T-helper 2 cell treated with Interferon-gamma antibody and Interleukin-4, amounts not matched to agents 100 ng/mL and 5 ng/mL, for 36 hours (primary cell): ENCODE results near the gene KIAA1217. TPM values are rescaled to one million over a fixed set of nuclear protein-coding genes. Genes with fewer than 3 reads are reported as not detected.

Experiments
- intact Hi-C: fragments of 100-400 bp; cut with micrococcal nuclease; formaldehyde crosslinking; loops from one replicate; pipeline ENCODE4 v1.15.1; 2023
- total RNA-seq: library from RNA; stranded (reverse); gene quantifications from 2 replicates; pipeline ENCODE4 v1.2.3, GENCODE V29; 2022

Gene KIAA1217
- total RNA-seq, 1 donor from 2014 or later, result 0.36 TPM

DNA sequence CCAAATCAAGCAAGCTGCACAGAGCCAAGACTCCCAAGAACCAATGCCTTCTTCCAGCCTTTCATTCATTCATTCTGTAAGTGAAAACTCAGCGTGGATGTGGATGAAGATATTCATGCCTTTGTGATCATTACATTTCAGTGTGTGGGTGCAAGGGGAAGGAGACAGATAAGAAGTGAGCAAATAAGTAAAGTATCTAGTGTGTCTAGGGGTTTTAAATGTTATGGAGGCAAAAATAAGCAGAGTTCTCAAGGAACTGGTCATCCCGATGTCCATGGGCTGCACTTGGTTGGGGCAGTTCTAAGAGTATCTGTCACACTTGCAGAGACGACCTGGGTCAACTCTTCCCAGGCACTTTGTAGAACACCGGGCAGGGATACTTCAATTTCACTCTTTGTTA, 149.1 kb downstream of the KIAA1217 start:
- intact Hi-C loops, result no loop called here

DNA sequence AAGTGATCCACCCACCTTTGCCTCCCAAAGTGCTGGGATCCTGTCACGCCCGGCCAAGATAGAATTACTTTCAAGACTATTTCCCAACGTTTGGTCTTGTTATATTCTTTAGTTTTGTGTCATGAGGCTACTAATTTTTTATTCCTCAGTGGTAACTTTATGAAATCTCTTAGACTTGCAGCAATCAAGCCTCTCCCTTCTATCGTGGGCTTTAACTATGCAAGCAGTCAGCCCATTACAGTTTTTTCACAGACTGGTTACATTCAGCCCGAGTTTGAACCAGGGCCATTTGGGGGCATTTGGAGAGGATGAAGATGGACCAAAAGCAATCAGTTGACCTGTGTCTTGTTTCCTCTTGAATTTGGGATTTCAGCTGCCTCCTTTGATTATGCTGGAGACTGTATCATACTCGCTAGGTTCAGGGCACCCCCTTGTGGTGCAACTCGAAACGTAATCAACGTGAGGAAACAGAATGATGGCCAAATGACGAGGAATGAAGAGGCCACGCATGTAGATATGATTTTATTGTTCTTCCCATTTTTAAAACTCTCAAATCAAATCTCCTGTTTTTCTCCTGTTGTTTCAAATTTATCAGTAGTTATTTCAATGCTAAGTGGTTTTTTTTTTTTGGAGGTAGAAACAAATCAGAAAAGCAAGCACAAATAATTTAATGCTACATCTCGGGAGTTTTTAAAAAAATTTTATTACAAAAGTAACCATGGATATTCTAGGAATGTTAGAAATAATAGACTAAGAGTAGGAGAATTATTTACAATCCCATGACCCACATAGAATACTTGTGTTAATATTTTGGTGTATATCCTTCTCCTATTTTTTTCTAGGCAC, 151.6 kb downstream of the KIAA1217 start:
- intact Hi-C loops, result no loop called here

DNA sequence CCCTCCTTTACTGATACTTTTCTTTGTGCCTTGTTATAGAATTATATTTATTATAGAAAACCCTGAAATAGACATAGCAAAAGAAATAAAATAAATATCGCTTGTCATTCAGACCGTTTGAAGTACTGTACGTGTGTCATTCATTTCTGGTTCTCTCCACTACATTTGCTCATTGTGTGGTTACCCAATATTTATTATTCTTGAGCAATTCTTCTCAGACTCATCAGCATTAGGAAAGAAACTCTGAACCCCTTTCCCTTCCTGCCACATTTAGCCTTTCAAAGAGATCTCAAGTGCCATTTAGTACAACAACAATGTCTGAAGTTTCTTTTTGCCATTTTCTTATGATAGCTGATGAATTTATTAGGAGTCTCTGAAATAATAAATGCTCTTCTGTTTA, 154.1 kb downstream of the KIAA1217 start:
- intact Hi-C loops, result no loop called here

DNA sequence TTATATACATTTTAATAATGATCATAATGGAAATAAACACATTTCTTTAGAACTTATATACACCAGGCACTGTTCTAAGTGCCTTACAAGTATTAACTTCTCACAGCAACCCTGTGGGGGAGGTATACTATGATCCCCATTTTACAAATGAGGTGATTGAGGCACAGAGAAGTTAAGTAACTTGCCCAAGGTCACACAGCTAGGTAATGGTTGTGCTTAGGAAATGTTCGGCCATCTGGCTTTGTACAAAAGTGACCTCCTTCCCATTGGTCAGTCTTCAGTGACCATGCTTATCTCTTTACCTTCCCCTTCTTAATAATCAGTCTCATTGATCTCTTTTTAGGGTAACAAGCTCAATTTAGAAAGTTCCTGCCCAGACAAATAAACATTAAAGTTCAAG, 158.8 kb downstream of the KIAA1217 start:
- intact Hi-C loops, result no loop called here

DNA sequence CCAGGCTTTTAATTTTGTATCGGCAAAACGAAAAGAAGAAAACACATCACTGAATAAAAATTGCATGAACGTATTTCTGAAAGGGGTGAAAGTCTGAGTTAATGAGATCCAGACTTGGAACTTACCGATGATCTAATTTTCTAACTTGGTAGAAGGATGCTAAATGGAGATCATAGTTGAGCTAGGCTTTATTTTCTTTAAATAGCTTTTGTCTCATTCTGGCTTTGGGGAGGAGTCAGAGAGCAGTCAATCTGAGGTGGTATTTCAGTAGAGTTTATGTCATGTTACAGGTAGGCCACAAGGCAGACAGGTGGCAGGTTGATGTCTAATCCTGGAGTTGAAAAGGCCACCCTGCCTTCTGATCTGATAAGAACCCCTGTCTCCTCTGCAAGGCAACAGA, 161.9 kb downstream of the KIAA1217 start:
- intact Hi-C loops, result no loop called here

DNA sequence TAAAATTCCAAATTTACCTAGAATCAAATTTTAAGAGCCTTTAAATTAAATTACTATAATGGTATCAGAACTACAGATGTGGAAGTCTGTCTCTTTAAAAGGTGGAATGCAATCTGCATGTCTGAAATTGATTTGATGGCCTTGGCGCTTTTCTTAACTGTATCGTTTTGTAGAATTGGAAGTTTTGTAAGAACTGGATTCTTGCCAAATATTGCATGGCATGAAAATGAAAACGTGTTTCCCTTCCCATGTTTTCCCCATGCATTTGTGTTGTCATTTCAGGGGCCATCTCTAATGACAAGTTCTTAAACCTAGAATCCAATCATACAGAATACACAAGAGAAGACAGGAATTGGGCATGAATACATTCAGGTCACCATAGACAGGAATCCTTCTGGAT, 162.5 kb downstream of the KIAA1217 start:
- intact Hi-C loops, result no loop called here

DNA sequence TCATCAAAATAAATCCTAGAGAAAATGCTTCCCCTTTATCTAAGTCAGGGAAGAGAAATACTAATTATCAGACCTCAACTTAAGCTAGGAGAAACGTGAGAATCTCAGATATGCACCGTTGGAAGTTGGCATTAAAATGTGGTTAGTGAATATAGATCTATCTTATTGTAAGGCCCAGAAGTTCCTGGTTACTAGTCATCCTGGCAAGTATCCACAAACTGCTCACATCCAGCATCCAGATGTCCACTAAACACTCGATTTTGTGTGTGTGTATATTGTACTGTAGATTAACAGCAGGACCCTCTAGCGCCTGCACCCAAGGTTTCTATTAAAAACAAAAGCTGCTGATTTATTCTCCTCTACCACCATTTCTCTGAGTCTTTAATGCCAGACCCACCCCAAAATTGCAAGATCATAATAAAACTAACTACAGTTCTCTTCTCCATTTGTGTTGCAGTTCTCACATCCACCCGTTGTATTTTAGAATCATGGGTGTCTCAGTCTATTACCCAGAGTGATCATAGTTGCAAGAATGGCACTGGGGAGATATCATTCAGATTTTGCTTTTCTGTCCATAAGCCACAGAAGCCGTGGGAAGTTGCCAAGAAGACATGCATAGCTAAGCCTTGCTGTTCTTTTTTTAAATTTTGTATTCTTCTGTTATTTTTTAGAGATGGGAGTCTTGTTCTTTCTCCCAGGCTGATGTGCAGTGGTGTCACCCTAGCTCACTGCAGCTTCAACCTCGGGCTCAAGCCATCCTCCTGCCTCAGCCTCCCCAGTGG, 165.4 kb downstream of the KIAA1217 start:
- intact Hi-C loops, result no loop called here

DNA sequence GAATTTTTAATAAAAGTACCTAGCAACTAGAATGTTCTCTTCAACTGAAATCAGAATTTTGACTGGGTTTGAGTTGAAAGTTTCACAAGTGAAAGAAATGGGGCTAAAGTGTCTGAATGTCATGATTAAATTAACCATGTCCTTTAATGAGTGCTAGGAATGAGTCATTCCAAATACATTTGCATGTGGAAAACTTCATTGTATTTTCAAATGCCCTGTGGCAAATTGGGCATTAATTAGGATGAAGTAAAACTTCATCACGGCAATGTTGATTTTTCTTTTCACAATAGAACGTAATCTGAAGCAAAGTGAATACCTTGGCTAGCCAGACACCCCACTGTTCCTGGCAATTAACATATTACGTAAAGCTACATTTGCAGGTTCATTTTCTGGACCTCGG, 166.6 kb downstream of the KIAA1217 start:
- intact Hi-C loops, result no loop called here

DNA sequence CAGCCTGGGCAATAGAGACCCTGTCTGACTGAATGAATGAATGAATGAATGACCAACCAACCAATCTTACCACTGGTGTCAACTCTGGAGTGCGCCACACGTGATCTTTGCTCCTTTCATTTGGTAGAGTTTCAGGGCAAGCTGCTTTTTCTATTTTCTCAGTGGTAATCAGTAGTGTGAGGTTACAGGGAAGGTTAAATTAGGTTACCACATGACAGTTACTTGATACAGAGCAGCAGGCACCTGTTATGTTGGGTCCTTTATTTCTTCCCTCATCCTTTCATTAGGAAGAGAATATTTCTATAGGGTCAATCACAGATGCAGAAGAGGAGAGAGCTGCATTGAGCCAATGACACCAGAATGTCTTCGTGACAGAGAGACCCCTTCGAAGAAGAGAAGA, 167.8 kb downstream of the KIAA1217 start:
- intact Hi-C loops, result no loop called here

DNA sequence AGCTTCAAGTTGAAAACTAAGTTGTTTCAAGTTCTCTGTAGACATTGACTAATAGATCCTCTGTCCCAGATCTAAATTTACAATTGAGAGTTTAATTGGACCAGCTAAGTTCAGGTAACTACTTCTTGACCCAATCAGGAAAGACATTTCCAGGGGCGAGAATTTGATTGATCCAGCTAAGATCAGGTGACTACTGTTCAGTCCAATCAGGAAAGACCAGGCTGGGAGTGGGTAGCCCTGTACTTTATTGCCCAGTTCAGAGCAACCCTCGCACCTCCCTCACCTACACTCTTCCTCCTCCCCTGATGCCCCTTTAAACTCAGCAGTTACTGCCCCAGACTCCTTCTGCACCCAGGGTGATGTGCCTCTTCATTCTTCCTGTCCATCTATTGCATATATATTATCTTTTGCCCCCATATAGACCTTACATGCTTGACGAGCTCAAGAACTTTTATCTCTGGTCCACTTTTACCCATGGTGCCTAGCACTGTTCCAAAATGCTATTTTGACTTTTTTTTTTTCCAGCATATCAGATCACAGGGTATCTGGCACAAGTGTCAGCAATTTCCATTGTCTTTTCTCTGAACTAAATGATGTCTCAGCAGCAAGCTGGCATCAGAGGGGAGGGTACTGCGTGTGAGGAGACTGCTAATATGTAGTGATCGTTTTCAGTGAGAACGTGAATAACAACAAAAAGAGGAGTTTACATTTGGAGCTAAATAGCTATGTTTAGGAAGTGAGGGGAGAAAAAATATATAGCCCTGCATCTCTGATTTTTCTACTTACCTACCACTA, 169.4 kb downstream of the KIAA1217 start:
- intact Hi-C loops, result no loop called here

DNA sequence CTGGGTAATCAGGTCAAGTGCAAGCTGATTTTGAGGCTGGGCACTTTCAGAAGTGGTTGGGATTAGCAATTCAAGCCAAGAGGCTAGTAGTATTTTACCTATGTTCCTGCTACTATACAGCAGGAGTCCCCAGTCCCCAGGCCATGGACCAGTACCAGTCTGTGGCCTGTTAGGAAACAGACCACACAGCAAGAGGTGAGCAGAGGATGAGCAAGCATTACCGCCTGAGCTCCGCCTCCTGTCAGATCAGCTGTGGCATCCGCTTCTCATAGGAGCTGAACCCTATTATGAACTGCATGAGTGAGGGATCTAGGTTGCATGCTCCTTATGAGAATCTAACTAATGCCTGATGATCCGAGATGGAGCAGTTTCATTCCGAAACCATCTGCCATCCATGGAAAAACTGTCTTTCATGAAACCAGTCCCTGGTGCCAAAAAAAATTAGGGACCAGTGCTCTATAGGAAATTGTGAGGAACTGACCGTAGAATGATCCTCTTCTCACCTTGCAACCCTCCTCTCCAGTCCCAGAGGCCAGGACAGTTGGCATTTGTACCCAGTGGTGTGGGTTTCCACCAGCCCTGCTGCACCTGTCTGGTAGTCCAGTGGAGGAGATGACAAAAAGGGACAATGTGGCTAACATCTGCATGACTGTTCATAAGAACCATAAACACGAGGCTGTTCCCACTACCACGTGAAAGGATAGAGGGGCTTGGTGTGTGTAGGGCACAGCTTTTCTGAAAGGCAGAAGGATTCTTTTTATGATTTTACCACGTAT, 172.5 kb downstream of the KIAA1217 start:
- intact Hi-C loops, result no loop called here

DNA sequence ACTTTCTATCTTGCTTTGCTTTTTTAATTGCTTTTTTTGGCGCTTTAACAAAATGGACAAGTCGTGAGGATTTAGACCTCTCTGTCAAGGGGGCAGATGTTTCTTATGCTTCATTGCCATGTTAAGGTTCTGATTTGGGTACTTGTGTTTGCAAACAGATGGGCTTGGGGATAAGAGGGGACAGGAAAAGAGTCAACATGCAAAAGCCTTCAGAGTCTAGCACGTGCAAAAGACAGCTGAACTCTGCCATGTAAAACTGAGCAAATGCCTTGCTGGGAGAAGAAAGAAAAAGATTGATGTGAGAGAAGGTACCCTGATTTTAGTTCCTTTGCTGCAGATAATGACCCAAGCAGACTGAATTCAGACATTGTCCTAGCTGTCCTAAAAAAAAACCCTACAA, 173.1 kb downstream of the KIAA1217 start:
- intact Hi-C loops, result no loop called here

DNA sequence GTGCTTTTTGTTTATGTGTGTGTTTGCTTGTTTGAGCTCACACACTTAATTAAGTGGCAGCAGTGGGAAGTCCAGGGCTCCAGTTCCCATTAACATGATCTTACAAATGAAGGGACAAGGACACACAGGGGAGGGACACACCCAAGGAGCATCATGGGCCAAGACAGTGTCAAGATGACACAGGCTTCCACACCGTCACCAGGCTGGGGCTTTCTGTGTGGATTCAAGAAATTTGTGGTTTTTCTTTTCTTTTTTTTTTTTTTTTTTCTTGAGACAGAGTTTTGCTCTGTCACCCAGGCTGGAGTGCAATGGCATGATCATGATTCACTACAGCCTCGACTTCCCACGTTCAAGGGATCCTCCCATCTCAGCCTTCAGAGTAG, 173.6 kb downstream of the KIAA1217 start:
- intact Hi-C loops, result no loop called here

DNA sequence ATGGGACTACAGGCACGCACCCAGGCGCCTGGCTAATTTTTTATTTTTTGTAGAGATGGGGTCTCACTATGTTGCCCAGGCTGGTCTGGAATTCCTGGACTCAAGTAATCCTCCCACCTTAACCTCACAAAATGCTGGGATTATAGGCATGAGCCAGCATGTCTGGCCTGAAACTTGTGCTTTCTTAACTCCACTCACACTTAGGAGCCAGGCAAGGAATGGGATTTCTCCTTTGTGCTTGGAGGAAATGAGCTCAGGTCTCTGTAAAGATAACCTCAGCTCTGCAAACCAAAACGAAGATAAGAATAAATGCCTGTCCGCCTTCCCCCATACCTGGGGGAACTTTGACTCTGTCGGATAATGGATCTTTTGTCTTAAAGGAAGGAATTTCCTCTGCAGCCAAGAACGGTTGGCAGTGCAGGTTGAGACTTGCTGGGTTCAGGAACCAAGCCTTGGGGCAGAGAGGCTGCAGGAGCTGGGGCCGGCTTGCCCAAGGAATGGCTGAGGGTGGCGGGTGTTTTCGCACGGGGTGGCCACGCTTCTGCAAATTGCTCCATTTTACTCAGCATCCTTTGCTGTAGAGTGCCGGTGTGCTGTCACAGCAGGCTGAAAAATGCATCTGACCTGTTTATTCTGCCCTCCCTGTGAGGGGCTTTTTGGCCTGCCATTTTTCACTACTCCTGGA, 174.2 kb downstream of the KIAA1217 start:
- intact Hi-C loops, result no loop called here

DNA sequence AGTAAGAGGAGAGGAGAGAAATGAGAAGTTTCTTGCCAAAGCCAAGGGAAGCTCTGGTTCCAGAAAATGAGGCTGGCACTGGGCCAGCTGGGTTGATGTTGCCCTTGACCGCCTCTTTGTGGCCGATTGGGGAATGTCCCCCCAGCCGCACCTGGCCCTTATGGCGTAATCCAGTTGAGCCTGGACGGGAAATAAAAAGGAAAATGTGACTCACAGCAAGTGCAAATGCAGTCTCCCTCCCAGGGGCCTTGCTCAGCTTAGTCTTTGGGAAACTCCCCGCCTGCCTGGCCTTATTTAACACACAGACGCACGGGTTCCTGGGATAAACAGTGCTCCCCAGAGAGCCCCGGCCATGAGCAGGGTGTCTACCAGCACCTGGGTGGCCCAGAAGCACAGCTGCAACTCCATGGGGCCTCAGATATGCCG, 174.8 kb downstream of the KIAA1217 start:
- intact Hi-C loops, result no loop called here

DNA sequence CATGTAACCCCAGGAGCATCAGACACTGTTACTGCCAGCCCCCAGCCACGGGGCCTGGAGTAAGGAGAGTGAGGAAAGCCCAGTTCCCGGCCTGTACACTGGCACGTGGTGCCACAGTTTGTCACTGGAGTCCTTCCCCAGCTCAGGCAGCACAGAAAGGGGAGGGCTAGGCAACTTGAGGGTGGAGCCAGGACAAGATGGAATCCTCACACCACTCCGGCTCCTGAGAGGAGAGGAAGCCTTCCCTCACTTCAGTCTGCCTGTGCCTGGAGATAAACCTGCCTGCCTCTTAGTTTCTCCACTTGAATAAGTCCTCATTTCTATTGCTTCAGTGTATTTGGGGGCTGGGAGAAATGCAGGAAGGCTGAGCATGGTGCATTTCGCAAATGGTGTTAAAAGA, 176.0 kb downstream of the KIAA1217 start:
- intact Hi-C loops, result no loop called here

DNA sequence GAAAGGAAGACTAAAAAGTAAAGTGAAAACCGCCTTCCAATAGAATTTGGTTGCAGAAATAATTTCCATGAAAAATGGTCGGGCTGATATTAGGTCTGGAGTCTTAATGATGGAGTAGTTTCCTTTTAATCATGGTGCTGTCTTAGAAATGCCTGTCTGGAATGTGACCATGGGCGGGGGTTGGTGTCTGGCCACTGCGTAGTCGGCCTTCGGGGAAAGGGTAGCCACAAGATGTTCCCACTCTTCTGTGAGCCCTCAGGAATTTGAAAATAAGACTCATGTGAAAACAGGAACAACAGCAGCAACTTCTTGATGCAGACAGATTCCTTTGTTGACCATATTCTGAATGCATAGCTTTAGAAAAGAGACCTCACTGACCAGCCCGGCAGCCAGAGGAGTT, 176.8 kb downstream of the KIAA1217 start:
- intact Hi-C loops, result no loop called here

DNA sequence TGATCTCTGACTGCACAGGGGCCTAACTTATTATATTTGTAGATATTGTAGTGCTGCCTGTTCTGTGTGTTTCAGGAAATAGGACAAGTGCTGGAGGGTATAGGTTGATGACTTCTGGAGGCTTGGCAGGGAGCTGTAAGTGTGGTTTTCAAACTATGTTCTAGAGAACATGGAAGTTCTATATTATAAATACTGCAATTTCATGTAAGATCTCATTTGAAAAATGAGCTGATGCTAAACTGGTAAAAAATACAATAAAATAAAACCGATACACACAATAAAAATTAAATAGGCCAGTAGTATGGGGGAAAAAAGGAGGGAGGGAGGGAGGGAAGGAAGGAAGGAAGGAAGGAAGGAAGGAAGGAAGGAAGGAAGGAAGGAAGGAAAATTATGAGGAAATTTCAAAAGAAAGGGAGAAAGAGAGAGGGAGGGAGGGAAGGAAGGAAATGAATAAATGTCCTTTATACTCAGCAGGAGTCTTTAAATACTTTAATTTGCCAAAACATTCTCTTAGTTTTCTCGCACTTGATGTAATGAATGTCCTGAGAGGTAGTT, 181.3 kb downstream of the KIAA1217 start:
- intact Hi-C loops, result no loop called here

DNA sequence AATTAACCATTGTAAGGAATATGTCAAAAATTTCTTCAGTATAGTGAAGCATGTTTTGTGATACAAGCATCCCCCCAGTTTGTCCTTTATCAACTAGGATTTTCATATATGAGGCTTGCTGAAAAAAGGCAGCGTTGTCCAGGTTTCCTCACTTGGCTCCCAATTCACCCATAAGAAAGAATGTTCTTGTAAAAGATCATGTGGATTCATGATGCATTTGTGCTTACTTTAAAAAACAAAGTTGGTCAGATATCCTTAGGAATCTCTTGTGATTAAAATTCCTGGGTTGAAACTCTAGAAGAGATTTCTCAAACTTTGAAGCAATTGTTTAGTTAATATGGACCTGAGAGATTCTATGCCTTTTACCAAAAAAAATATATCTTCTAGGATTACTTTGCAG, 181.8 kb downstream of the KIAA1217 start:
- intact Hi-C loops, result no loop called here

DNA sequence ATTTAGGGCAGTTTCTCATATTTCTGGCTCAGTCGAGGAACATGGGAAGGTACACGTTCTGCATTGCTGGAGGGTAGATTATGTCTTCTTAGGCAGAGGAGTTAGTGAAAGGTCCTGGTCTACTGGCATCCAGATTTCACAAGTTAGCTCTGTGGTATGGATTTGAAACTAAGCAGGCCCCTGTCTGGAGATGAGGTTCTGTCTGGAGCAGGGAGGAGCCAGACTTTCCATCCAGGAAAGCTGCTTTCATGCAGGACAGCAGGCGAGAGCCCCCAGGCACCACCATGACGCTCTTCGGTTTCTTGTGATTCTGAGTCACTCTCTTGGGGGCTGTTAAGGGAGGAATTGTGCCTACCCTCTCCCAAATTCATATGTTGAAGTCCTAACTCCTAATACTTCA, 184.3 kb downstream of the KIAA1217 start:
- intact Hi-C loops, result no loop called here
